ENCODE measurements around the gene SPON1.

GRCh38 chr11:14253840-14254239 lies 291.3 kb downstream of the SPON1 start:
- TF ChIP-seq REST (IDR thresholded peaks at IDR 0.05; ENCODE audit: insufficient read depth in 1 of 2, low read depth in 2 of 2, low read length in 2 of 2) (peak in 1 of 2 experiments; percentile 28; a peak in 1 of 4 replicates), POLR2AphosphoS5 (IDR thresholded peaks at IDR 0.05; ENCODE audit: low read depth, low read length) (no peak), TAF1 (IDR thresholded peaks at IDR 0.05; ENCODE audit: borderline replicate concordance, insufficient read depth, low read length) (no peak), FOXP2 (optimal IDR thresholded peaks at IDR 0.05; ENCODE audit: borderline replicate concordance, extremely low read depth, extremely low read length, insufficient read depth) (no peak)

Data from PFSK-1 (cell line).